NCI-H146 treated with DMSO at 0.1 percent for 48 hours (cell line): ENCODE results near the gene SCAANT1.

Experiments
- DNase-seq: peaks from one replicate; lab custom pipeline; 2025; ENCODE audit not compliant: unreplicated experiment; lab: John Stamatoyannopoulos, UW

SCAANT1 gene

GRCh38 chr3:63864008-63864964 lies 47.9 kb downstream of the SCAANT1 start:
- no peak for DNase-seq

DNA sequence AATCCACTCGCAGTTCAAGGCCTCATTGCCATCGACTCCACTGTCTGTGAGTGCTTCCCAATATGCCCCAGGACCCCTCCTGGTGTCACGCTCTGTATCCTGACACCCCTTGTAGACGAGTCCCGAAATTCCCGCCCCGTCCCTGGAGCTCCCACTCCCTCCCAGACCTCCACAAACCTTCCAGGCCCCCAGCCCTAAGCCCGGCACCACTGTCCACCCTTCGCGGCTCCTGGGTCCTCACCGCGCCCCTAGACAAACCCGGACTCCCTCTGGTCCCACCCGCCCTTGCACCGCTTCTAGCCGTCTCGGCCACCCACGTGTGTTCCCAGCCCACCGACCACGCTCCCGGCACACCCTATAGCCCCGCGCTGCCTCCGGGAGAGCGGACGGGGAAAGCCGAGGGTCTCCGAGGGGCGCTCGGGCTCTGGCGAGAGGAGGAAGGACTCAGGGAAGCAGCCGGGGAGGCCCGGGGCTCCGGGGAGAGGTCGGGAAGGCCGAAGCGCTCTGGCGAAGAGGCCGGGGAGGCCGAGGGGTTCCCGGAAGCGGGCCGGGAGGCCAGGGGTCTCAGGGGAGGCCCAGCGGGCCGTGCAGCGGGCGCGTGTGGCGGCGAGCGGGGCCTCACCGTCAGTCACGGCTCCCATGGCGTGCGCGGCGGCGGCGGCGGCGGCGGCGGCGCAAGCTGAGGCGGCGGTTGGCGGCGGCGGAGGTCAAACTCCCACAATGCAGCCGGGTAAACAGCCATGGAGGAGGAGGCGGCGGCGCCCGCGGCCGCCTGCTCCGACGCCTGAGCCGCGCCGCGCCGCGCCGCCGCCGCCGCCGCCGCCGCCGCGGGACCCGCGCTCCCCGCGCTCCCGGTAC lies 48.8 kb downstream of the SCAANT1 start, which contains the start of the genes ATXN7 and THOC7:
Gene ATXN7 (plus strand): TSS at position 718 of the 858 bp plus-strand sequence. CDS start 48,732 bp downstream, outside the sequence.
Gene THOC7 (minus strand): TSS at position 656 of the 858 bp plus-strand sequence. CDS start 15 bp downstream, at position 641.
- peak; percentile 6 for DNase-seq

DNA sequence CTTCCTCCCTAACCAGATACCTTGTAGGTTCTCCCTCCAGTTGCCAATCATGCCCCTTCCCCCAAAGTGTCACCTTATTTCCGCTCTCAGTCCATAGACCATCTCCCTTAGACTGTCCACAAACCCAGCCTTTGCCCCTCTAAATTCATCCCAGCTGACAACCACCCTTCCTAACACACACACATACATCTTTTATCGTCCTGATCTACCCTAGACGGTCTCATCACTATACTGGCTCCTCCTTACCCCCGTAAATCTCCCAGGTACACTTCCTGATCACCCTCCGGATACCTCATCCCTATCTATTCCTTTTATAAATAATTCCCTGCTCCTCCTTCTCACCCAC lies 49.4 kb downstream of the SCAANT1 start:
- no peak for DNase-seq
